HepG2 (cell line): ENCODE measurements around the gene JMJD6. TPM values are rescaled to one million over a fixed set of nuclear protein-coding genes. Genes with fewer than 3 reads are reported as not detected.

Source experiments
- AKAP8 ChIP-seq: sonication (generic); formaldehyde crosslinking; IDR thresholded peaks from 2 replicates; pipeline ENCODE4 v1.5.1; 2020; ENCODE audit warnings: mild to moderate bottlenecking, missing genetic modification reagents
- HMGA1 ChIP-seq: sonication (generic); formaldehyde crosslinking; conservative IDR thresholded peaks from 2 replicates; pipeline ENCODE4 v1.4.0; 2020; ENCODE audit warnings: missing genetic modification reagents
- HOXD1 ChIP-seq: sonication (generic); formaldehyde crosslinking; IDR thresholded peaks from 2 replicates; pipeline ENCODE4 v1.5.0; 2020; ENCODE audit warnings: missing genetic modification reagents
- IRF9 ChIP-seq: sonication (generic); formaldehyde crosslinking; IDR thresholded peaks from 2 replicates; pipeline ENCODE4 v1.8.0; 2022; ENCODE audit warnings: missing genetic modification reagents, mild to moderate bottlenecking, borderline replicate concordance
- JUNB ChIP-seq: sonication (generic); formaldehyde crosslinking; IDR thresholded peaks from 2 replicates; pipeline ENCODE4 v1.8.0; 2022; ENCODE audit warnings: missing genetic modification reagents, mild to moderate bottlenecking, borderline replicate concordance
- NFE2L1 ChIP-seq: sonication (generic); formaldehyde crosslinking; IDR thresholded peaks from 2 replicates; pipeline ENCODE4 v1.4.0; 2020; ENCODE audit warnings: missing genetic modification reagents, mild to moderate bottlenecking, borderline replicate concordance
- NR3C1 ChIP-seq: sonication (generic); formaldehyde crosslinking; IDR thresholded peaks from 2 replicates; pipeline ENCODE4 v1.4.0; 2020; ENCODE audit warnings: missing genetic modification reagents
- RBM22 ChIP-seq: fragments of 200-400 bp; formaldehyde crosslinking; optimal IDR thresholded peaks from 2 replicates; pipeline ENCODE3; 2017; ENCODE audit warnings: mild to moderate bottlenecking, low read length, moderate library complexity
- SRSF4 ChIP-seq: fragments of 200-400 bp; formaldehyde crosslinking; IDR thresholded peaks from one replicate; pipeline ENCODE4 v1.6.1; 2018; ENCODE audit warnings: mild to moderate bottlenecking, low read depth, low read length, moderate library complexity; ENCODE audit not compliant: poor library complexity, severe bottlenecking
- TARDBP ChIP-seq: sonication (generic); formaldehyde crosslinking; IDR thresholded peaks from 2 replicates; pipeline ENCODE4 v1.8.0; 2022; ENCODE audit warnings: mild to moderate bottlenecking, missing genetic modification reagents
- YEATS2 ChIP-seq: sonication (generic); formaldehyde crosslinking; IDR thresholded peaks from 2 replicates; pipeline ENCODE4 v1.4.0; 2020; ENCODE audit warnings: missing genetic modification reagents, borderline replicate concordance
- ZNF234 ChIP-seq: sonication (generic); formaldehyde crosslinking; conservative IDR thresholded peaks from 2 replicates; pipeline ENCODE4 v1.5.1; 2020; ENCODE audit warnings: mild to moderate bottlenecking, missing genetic modification reagents
- ZNF34 ChIP-seq: sonication (generic); formaldehyde crosslinking; IDR thresholded peaks from 2 replicates; pipeline ENCODE4 v1.4.0; 2020; ENCODE audit warnings: mild to moderate bottlenecking, missing genetic modification reagents, borderline replicate concordance
- ZNF407 ChIP-seq: sonication (generic); formaldehyde crosslinking; IDR thresholded peaks from one replicate; pipeline ENCODE4 v1.5.1; 2020; ENCODE audit warnings: mild to moderate bottlenecking, missing genetic modification reagents; ENCODE audit errors: not compliant biosample characterization
- ZNF513 ChIP-seq: sonication (generic); formaldehyde crosslinking; conservative IDR thresholded peaks from 2 replicates; pipeline ENCODE4 v1.5.0; 2020; ENCODE audit warnings: missing genetic modification reagents
- ZNF749 ChIP-seq: sonication (generic); formaldehyde crosslinking; IDR thresholded peaks from 2 replicates; pipeline ENCODE4 v1.8.0; 2022; ENCODE audit warnings: mild to moderate bottlenecking, missing genetic modification reagents, moderate library complexity, borderline replicate concordance
- ZNF766 ChIP-seq: sonication (generic); formaldehyde crosslinking; IDR thresholded peaks from 2 replicates; pipeline ENCODE4 v1.5.0; 2020; ENCODE audit warnings: missing genetic modification reagents, borderline replicate concordance
- ZNF841 ChIP-seq: sonication (generic); formaldehyde crosslinking; IDR thresholded peaks from 2 replicates; pipeline ENCODE4 v1.8.1; 2023; ENCODE audit warnings: missing genetic modification reagents, borderline replicate concordance
- polyA plus RNA-seq, 8 experiments: library from polyadenylated mRNA; depleted of rRNA in 3 of 8; stranded (reverse) in 7 of 8; unstranded in 1 of 8; fragments of >200 nt; fragmentation: Illumina TruSeq in 4 of 8; extraction: Trizol in 4 of 8; gene quantifications; 2 replicates each; pipeline versions ENCODE4 v1.2.1 to v1.2.3, GENCODE V29; 2011 to 2016; ENCODE audit warnings: low read depth in 4 of 8, missing spikeins in 1 of 8, mixed read lengths in 1 of 8; ENCODE audit not compliant: insufficient read depth in 1 of 8
- total RNA-seq, 5 experiments: library from RNA; depleted of rRNA; stranded (reverse); fragments of >200 nt; fragmentation: Illumina TruSeq; extraction: Trizol; gene quantifications; 2 replicates each; pipeline ENCODE4 v1.2.3, GENCODE V29; 2016; ENCODE audit warnings: low read depth in 1 of 5

The JMJD6 gene
- total and polyA plus RNA-seq, 2 of the 13 experiments (the other 11 are each of a cell fraction or from before 2014, with no cell fraction given): 33.6 to 41.0 TPM

GRCh38 chr17:76735586-76736348 lies 9.4 kb upstream of the JMJD6 start (continued):
- TF ChIP-seq ZNF749 (no peak), JUNB (CRISPR knock-in tag) (no peak), NR3C1 (no peak), TARDBP (CRISPR knock-in tag) (no peak; the same call in 1 of the 2 replicates), HOXD1 (CRISPR knock-in tag) (0 out of 2 replicates have a peak, but pooled peaks have one; percentile 39), NFE2L1 (CRISPR knock-in tag) (no peak), YEATS2 (0 out of 2 replicates have a peak, but pooled peaks have one; percentile 29), ZNF841 (CRISPR knock-in tag) (no peak), ZNF407 (CRISPR knock-in tag) (no peak), ZNF234 (CRISPR knock-in tag) (no peak), ZNF34 (CRISPR knock-in tag) (no peak; the same call in 1 of the 2 replicates), ZNF766 (CRISPR knock-in tag) (no peak), ZNF513 (no peak), SRSF4 (no peak), RBM22 (peak; percentile 57), AKAP8 (CRISPR knock-in tag) (peak; percentile 86; the same call in 1 of the 2 replicates), IRF9 (CRISPR knock-in tag) (0 out of 2 replicates have a peak, but pooled peaks have one; percentile 36), HMGA1 (no peak)
